Chondrocyte (in vitro differentiated cells): ENCODE results near the gene KLK8. TPM values are rescaled to one million over a fixed set of nuclear protein-coding genes. Genes with fewer than 3 reads are reported as not detected.

Source experiments
- DNase-seq: peaks from one replicate; pipeline ENCODE4 v3.0.0; 2021; ENCODE audit warnings: mixed read lengths, low spot score
- H3K27ac Mint-ChIP-seq: one replicate; pipeline ENCODE4 v1.8.0; 2021; ENCODE audit warnings: mild to moderate bottlenecking, moderate library complexity, mixed read lengths; ENCODE audit not compliant: unreplicated experiment
- H3K27me3 Mint-ChIP-seq: 2 replicates; pipeline ENCODE4 v1.8.0; 2021; ENCODE audit warnings: low read depth, mixed read lengths
- H3K36me3 Mint-ChIP-seq: 2 replicates; pipeline ENCODE4 v1.8.0; 2021; ENCODE audit warnings: low read depth, mixed read lengths
- H3K4me1 Mint-ChIP-seq: 2 replicates; pipeline ENCODE4 v1.8.0; 2021; ENCODE audit warnings: low read depth, mild to moderate bottlenecking, mixed read lengths
- H3K4me3 Mint-ChIP-seq: one replicate; pipeline ENCODE4 v1.8.0; 2021; ENCODE audit warnings: mild to moderate bottlenecking, moderate library complexity, mixed read lengths; ENCODE audit not compliant: unreplicated experiment
- H3K9me3 Mint-ChIP-seq: 2 replicates; pipeline ENCODE4 v1.8.0; 2021; ENCODE audit warnings: low read depth, mixed read lengths
- CTCF ChIP-seq: fragments of 200-600 bp; sonication (generic); IDR thresholded peaks from 2 replicates; pipeline ENCODE4 v1.5.0; 2021; ENCODE audit warnings: antibody characterized with exemption, mild to moderate bottlenecking, moderate library complexity
- total RNA-seq: library from RNA; stranded (reverse); gene quantifications from 3 replicates; pipeline ENCODE4 v1.2.1, GENCODE V29; 2021

The KLK8 gene
- total RNA-seq, 1 donor from 2014 or later = not detected

GRCh38 chr19:51036519-51036918 is 35.1 kb upstream of the KLK8 start:
- H3K36me3 Mint-ChIP-seq = no peaks in the 10 kb centered on the region
- no peak overlapping the region for H3K4me3 Mint-ChIP-seq
- no peaks in the 10 kb centered on the region for H3K4me1 Mint-ChIP-seq
- H3K27ac Mint-ChIP-seq = no peak overlapping the region
- DNase-seq = no peak
- no peaks in the 10 kb centered on the region for H3K9me3 Mint-ChIP-seq
- TF ChIP-seq CTCF = no peak
- peaks cover 8% of the 10 kb centered on the region for H3K27me3 Mint-ChIP-seq

- Mint-ChIP-seq H3K9me3 (peaks cover 8% of the 10 kb centered on the region), H3K4me3 (no peak within 1 kb of the TSS), H3K36me3 (no peaks in the 10 kb centered on the region), H3K4me1 (no peaks in the 10 kb centered on the region), H3K27me3 (peaks cover 8% of the 10 kb centered on the region), H3K27ac (no peak within 1 kb of the TSS)
- no peak for DNase-seq
- TF ChIP-seq CTCF = no peak
These were observed 33.3 kb upstream of the KLK8 start, which contains the start of gene KLK12 for GRCh38 chr19:51034704-51035103. Gene KLK12 (minus strand): TSS chr19:51035002. CDS start chr19:51034621, 381 bp downstream.

GRCh38 chr19:51031880-51032225 is 30.4 kb upstream of the KLK8 start:
- Mint-ChIP-seq H3K4me3 (no peak overlapping the region), H3K27ac (no peak overlapping the region), H3K36me3 (no peaks in the 10 kb centered on the region), H3K9me3 (peaks cover 8% of the 10 kb centered on the region), H3K4me1 (no peaks in the 10 kb centered on the region), H3K27me3 (peaks cover 17% of the 10 kb centered on the region)
- no peak for DNase-seq
- TF ChIP-seq CTCF = no peak

- Mint-ChIP-seq H3K4me1 (no peaks in the 10 kb centered on the region), H3K9me3 (peaks cover 8% of the 10 kb centered on the region), H3K27me3 (peaks cover 19% of the 10 kb centered on the region), H3K4me3 (no peak overlapping the region), H3K36me3 (no peaks in the 10 kb centered on the region), H3K27ac (no peak overlapping the region)
- DNase-seq = no peak
- no peak for TF ChIP-seq CTCF
These were observed 29.9 kb upstream of the KLK8 start for GRCh38 chr19:51031220-51031879.

GRCh38 chr19:51030631-51031030 is 29.2 kb upstream of the KLK8 start:
- H3K4me1 Mint-ChIP-seq = no peaks in the 10 kb centered on the region
- H3K27me3 Mint-ChIP-seq = peaks cover 19% of the 10 kb centered on the region
- peaks cover 8% of the 10 kb centered on the region for H3K9me3 Mint-ChIP-seq
- H3K4me3 Mint-ChIP-seq = no peak overlapping the region
- DNase-seq = no peak
- H3K36me3 Mint-ChIP-seq = no peaks in the 10 kb centered on the region
- TF ChIP-seq CTCF = no peak
- no peak overlapping the region for H3K27ac Mint-ChIP-seq
